Tibial nerve (tissue), 4 donors: ENCODE results near the gene TBX1.

Experiments
- EP300 ChIP-seq, 2 donors: sonication (generic); formaldehyde crosslinking; IDR thresholded peaks; one replicate each; pipeline ENCODE4 v1.6.1; 2017; ENCODE audit warnings: antibody characterized with exemption in 2 of 2, mild to moderate bottlenecking in 1 of 2
- POLR2A ChIP-seq, 2 donors: fragments of 450-650 bp; IDR thresholded peaks; one replicate each; pipeline ENCODE4 v1.6.1; 2017; ENCODE audit warnings: antibody characterized with exemption in 2 of 2, mild to moderate bottlenecking in 2 of 2, moderate library complexity in 2 of 2
- TF ChIP-seq, protein P1 (sequence below), 5 experiments: fragments of 200-600 bp in 3 of 5; fragments of 450-650 bp in 2 of 5; sonication (generic) in 3 of 5; IDR thresholded peaks; one replicate each; pipeline ENCODE4 v1.5.1; 2016 to 2019; ENCODE audit warnings: antibody characterized with exemption in 5 of 5, mild to moderate bottlenecking in 3 of 5, moderate library complexity in 2 of 5

DNA sequence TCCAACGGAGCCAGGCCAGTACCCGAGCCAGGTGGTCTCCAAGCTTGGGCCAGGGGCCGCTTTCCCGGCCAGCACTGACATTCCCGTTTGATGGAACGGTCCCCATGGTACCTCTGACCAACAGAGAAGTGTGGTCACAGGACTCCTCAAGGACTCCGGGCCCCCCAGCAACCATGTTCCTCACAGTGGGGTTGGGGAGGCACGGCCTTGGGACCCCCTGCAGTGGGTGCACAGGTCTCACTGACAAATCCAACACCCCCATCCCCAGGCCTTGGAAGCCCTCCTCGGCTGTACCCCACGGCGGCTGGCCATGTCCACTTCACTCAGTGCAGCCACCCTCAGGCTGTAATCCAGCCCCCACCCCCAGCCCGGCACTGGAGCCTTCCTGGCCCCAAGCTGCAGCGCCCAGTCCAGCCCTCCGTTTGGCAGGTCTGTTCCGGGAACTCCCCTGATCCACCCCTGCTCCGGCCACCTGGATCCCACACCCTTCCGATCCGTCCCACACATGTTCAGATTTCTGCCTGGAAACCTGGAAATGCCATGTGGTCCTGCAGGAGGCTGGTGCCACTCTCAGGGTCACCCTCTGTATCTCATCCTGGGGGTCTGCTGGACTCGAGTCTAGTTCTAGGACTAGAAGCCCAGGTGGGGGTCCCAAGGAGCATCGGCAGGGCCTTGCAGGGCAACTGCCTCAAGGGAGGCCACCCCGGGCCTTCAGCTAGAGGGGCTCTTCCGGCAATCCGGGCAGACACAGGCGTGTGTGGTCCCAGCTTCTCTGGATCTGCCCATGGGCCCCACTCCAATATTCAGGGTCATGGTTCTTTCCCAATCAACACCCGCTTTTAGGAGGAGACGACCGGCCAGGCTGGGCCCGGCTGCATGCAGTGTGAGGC, 26.6 kb downstream of the TBX1 start:
- TF ChIP-seq POLR2A (IDR thresholded peaks at IDR 0.05) (no peak), EP300 (IDR thresholded peaks at IDR 0.05) (no peak)
- TF ChIP-seq, protein P1, sequence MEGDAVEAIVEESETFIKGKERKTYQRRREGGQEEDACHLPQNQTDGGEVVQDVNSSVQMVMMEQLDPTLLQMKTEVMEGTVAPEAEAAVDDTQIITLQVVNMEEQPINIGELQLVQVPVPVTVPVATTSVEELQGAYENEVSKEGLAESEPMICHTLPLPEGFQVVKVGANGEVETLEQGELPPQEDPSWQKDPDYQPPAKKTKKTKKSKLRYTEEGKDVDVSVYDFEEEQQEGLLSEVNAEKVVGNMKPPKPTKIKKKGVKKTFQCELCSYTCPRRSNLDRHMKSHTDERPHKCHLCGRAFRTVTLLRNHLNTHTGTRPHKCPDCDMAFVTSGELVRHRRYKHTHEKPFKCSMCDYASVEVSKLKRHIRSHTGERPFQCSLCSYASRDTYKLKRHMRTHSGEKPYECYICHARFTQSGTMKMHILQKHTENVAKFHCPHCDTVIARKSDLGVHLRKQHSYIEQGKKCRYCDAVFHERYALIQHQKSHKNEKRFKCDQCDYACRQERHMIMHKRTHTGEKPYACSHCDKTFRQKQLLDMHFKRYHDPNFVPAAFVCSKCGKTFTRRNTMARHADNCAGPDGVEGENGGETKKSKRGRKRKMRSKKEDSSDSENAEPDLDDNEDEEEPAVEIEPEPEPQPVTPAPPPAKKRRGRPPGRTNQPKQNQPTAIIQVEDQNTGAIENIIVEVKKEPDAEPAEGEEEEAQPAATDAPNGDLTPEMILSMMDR (IDR thresholded peaks at IDR 0.05): no peak
